ENCODE results near the gene CYB561A3.

The CYB561A3 gene

DNA sequence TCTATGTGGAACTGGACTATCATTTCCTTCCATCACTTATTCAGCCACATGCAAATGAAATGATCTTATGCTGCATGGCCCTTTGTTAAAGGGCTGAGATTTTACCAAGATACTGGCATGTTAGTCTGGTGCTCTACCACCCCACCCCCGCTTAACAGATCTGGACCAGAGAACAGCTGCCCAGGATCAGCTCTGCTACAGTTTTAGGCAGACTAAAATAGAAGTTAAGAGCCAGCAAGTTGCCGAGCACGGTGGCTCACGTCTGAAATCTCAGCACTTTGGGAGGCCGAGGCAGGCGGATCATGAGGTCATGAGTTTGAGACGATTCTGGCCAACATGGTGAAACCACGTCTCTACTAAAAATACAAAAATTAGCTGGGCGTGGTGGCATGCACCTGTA lies 33.3 kb downstream of the CYB561A3 start:
- TF ChIP-seq, protein P1, sequence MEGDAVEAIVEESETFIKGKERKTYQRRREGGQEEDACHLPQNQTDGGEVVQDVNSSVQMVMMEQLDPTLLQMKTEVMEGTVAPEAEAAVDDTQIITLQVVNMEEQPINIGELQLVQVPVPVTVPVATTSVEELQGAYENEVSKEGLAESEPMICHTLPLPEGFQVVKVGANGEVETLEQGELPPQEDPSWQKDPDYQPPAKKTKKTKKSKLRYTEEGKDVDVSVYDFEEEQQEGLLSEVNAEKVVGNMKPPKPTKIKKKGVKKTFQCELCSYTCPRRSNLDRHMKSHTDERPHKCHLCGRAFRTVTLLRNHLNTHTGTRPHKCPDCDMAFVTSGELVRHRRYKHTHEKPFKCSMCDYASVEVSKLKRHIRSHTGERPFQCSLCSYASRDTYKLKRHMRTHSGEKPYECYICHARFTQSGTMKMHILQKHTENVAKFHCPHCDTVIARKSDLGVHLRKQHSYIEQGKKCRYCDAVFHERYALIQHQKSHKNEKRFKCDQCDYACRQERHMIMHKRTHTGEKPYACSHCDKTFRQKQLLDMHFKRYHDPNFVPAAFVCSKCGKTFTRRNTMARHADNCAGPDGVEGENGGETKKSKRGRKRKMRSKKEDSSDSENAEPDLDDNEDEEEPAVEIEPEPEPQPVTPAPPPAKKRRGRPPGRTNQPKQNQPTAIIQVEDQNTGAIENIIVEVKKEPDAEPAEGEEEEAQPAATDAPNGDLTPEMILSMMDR (IDR thresholded peaks at IDR 0.05), result no peak
- Histone ChIP-seq H3K27ac (no peak overlapping the region), H3K4me1 (ENCODE audit: control insufficient read depth in 1 of 2, insufficient read depth in 1 of 2, low read depth in 1 of 2, low read length in 1 of 2) (peaks cover 12 to 16% of the 10 kb centered on the region in 2 experiments), H3K36me3 (peaks cover 60% of the 10 kb centered on the region), H3K9me3 (no peaks in the 10 kb centered on the region), H3K27me3 (no peaks in the 10 kb centered on the region), H3K4me3 (ENCODE audit: low read depth in 1 of 2, low read length in 1 of 2) (no peak overlapping the region)

DNA sequence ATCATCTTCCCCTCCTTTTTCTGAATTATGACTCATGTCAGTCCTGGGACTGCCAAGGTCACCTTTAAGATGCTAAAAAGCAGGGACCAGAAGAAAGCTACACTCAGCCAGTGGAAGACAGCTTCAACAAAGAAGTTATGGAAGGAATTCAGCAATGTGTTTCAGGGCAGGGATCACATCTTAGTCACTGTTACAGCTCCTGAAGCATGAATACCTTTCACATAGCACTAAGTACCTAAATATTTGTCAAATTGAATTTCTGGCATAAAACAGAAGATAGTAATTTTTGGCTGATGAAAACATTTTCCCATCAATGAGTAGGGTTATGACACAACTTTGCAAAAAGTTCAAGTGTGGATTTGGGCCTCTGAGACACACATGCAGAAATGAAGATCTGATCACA lies 34.0 kb downstream of the CYB561A3 start:
- H3K27ac ChIP-seq, result no peak overlapping the region
- TF ChIP-seq, protein P1 (IDR thresholded peaks at IDR 0.05), result no peak

DNA sequence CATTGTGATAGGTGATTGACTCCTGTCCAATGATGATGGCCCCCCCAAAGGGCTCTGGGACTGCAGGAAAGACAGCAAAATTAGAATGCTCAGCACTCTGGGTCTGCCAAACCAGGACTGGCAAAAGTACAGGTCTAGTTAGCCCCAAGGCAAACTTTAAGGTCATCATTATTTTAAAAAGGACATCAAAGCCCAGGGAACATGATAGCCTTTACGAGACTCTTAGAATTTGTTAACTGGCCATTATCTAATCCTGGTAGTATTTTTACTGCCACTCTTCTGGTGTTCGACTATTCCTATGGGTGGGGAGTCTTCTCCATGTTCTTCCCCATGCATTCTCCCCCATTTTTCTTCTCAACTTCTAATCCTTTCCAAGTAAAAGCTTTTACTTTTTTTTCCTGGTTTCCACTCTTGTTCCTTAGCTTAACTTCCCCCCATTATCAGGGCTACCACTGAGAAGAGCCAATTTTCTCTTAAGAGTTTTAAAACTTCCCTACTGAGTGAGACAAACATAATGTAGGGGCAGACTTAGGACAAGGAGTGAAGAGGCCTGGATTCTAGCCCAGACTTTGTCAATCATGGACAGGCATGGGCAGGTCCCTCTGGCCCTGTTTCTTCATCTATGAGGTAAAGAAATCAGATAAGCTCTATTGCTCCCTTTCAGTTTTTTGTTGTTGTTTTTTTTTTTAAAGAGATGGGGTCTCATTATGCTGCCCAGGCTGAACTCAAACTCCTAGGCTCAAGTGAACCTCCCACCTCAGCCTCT lies 35.9 kb downstream of the CYB561A3 start:
- no peak overlapping the region for H3K4me3 ChIP-seq (ENCODE audit: low read depth in 1 of 2, low read length in 1 of 2)
- H3K9me3 ChIP-seq, result no peaks in the 10 kb centered on the region
- H3K27me3 ChIP-seq, result no peaks in the 10 kb centered on the region
- H3K36me3 ChIP-seq, result peaks cover 84% of the 10 kb centered on the region
- H3K4me1 ChIP-seq (ENCODE audit: control insufficient read depth in 1 of 2, insufficient read depth in 1 of 2, low read depth in 1 of 2, low read length in 1 of 2), result no peaks in the 10 kb centered on the region
- no peak overlapping the region for H3K27ac ChIP-seq
- TF ChIP-seq, protein P1 (IDR thresholded peaks at IDR 0.05), result no peak

More for the DNA sequence above, 34.0 kb downstream of the CYB561A3 start:
- H3K36me3 ChIP-seq, result peaks cover 67% of the 10 kb centered on the region
- H3K9me3 ChIP-seq, result no peaks in the 10 kb centered on the region
- peaks cover 11 to 13% of the 10 kb centered on the region in 2 experiments for H3K4me1 ChIP-seq (ENCODE audit: control insufficient read depth in 1 of 2, insufficient read depth in 1 of 2, low read depth in 1 of 2, low read length in 1 of 2)
- no peak overlapping the region for H3K4me3 ChIP-seq (ENCODE audit: low read depth in 1 of 2, low read length in 1 of 2)
- H3K27me3 ChIP-seq, result no peaks in the 10 kb centered on the region

DNA sequence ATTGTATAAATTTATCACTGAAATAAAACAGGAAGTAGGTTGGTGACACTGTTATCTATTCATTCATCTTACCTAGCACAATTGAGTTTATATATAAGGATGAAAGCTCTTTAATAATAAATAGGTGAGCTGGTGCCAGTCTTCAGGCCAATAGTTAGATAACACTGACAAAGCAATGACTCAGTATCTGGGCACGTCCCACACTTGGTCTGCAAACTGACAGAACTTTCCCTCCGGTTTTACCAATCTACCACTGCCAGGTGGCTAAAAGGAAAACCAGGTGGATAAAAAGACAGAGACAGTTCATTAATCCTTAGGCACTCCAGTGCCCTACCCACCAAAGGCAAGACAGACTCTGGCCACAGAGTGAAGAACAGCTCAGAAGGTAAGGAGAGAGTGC lies 46.4 kb downstream of the CYB561A3 start:
- Histone ChIP-seq H3K27me3 (no peaks in the 10 kb centered on the region), H3K9me3 (no peaks in the 10 kb centered on the region), H3K4me1 (ENCODE audit: control insufficient read depth in 1 of 2, insufficient read depth in 1 of 2, low read depth in 1 of 2, low read length in 1 of 2) (no peaks in the 10 kb centered on the region), H3K27ac (no peak overlapping the region), H3K36me3 (peaks cover 90% of the 10 kb centered on the region), H3K4me3 (ENCODE audit: low read depth in 1 of 2, low read length in 1 of 2) (no peak overlapping the region)
- TF ChIP-seq, protein P1 (IDR thresholded peaks at IDR 0.05), result no peak

DNA sequence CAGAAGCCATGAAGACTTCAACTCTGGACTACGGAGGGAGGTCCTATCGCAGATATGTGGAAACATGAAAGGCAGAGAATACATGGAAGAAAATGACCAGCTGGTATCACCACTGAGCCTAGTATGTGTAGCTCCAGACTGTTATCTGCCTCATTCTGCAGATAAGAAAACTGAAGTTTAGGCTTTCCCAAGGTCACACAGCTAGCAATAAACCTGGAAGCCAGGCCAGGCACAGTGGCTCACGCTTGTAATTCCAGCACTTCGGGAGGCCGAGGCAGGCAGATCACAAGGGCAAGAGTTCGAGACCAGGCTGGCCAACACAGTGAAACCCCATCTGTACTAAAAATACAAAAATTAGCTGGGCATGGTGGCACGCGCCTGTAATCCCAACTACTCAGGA lies 50.9 kb downstream of the CYB561A3 start:
- H3K27ac ChIP-seq, result no peak overlapping the region
- H3K4me1 ChIP-seq (ENCODE audit: control insufficient read depth in 1 of 2, insufficient read depth in 1 of 2, low read depth in 1 of 2, low read length in 1 of 2), result no peaks in the 10 kb centered on the region
- peaks cover 98% of the 10 kb centered on the region for H3K36me3 ChIP-seq
- TF ChIP-seq, protein P1 (IDR thresholded peaks at IDR 0.05), result no peak
- H3K27me3 ChIP-seq, result no peaks in the 10 kb centered on the region
- H3K4me3 ChIP-seq (ENCODE audit: low read depth in 1 of 2, low read length in 1 of 2), result no peak overlapping the region
- no peaks in the 10 kb centered on the region for H3K9me3 ChIP-seq

Measured in neutrophil (primary cell).